Activated CD4-positive, CD25-positive, alpha-beta regulatory T cell treated with anti-CD3 and anti-CD28 coated beads, Interleukin-2, amount 50 U/mL, for 16 hours (primary cell): ENCODE measurements around the gene SEPTIN8.

Experiments used
- DNase-seq: peaks from one replicate; pipeline ENCODE4 v3.0.0-alpha.2; 2020; ENCODE audit warnings: low read depth, low spot score

Gene SEPTIN8, protein sequence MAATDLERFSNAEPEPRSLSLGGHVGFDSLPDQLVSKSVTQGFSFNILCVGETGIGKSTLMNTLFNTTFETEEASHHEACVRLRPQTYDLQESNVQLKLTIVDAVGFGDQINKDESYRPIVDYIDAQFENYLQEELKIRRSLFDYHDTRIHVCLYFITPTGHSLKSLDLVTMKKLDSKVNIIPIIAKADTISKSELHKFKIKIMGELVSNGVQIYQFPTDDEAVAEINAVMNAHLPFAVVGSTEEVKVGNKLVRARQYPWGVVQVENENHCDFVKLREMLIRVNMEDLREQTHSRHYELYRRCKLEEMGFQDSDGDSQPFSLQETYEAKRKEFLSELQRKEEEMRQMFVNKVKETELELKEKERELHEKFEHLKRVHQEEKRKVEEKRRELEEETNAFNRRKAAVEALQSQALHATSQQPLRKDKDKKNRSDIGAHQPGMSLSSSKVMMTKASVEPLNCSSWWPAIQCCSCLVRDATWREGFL

DNA sequence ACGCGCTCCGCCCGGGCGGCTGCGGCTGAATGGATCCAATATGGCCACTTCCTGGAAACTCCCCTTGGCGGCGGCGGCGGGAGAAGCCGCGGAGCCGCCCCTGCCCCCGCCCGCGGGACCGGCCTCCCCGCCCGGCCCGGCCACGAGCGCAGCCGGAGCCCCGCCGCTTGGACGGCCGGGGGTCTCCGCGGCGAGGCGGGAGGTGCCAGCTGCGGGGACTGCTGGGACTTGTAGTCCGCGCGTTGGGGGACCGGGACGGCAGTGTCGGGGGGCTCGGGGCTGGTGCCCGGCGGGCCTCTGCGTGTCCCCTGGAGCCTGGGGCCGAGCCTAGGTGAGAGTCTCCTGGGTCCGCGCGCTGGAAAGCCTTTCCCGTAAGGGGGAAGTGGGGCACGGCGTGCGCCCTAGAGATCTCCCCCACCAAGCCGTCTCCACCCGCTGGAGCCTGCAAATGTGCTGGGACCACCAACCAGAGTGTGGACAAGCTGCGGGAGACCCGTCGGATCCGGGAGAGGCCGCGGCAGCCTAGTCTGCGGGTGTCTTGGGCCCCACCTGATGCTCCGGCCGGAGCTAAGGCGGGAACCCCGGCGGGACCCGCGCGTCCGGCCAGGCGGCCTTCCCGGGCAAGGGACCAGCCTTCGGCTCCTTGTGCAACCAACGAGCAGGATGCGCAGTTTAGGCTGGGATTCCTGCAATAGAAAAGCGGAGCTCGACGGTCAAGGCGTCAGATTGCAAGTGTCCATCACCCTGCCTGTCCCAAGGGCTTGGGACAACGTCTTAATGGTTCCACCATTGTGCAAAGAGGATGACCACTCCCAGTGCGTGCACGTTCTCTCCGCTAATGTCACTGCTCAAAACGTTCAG, at the start of gene SEPTIN8:
Gene SEPTIN8, minus strand, starts transcription at position 31 of the 861 bp plus-strand sequence. CDS start 102 bp downstream, outside the sequence.
- DNase-seq, result peak; percentile 12

DNA sequence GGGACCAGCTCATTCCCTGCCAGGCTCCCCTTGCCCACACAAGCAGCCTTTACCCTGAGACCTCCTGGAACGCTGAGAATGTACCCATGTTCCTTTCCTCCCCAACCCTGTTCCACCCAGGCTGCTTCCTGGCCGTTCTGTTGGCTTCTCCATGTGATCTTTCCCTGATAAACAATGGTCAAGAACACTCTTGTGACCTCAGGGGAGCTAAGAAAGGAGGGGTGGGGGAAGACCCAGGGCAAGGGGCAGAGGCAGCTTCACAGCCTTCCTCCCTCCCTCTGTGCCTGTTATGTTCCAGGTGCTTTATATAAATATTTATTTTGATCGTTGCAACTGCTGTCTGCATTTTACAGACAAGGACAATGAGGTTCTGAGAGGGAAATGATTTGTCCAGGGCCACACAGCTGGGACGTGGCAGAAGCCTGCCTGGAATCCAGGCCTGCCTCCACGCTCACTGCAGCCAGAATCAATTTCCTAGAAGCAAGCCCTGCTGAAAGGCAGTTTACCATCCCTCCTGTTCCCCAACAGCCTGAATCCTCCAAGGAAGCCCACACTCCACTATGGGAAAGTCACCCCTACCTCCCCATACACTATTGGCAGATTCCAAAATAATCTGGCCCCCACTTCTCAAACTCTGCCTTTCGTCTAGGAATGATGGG, 49.5 kb upstream of the SEPTIN8 start:
- no peak for DNase-seq

DNA sequence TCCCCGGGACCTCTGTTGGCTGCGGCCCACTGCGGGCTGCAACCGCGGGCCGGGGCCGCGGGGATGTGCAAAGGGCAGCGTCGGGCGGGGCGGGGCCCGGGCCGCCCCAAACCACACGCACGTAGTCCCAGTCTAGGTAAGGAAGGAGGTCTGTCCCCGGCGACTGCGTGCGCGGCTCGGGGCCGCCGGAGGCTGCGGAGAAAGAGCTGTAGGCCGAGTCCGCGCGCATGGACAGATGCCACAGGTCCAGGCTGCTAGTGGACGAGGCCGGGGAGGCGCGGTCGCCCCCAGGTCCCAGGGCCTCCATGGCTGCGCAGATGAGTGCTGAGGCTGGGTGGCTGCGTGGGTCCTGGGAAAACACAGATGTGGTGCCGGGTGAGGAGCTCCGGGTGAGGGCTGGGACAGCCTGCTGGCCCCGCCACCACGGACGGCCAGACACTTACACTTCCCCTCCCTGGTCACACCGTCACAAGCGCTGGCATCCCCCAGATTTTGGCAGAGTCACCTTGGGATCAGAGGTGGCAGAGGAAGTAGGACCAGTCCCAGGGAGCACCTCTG, 48.9 kb upstream of the SEPTIN8 start:
- no peak for DNase-seq

DNA sequence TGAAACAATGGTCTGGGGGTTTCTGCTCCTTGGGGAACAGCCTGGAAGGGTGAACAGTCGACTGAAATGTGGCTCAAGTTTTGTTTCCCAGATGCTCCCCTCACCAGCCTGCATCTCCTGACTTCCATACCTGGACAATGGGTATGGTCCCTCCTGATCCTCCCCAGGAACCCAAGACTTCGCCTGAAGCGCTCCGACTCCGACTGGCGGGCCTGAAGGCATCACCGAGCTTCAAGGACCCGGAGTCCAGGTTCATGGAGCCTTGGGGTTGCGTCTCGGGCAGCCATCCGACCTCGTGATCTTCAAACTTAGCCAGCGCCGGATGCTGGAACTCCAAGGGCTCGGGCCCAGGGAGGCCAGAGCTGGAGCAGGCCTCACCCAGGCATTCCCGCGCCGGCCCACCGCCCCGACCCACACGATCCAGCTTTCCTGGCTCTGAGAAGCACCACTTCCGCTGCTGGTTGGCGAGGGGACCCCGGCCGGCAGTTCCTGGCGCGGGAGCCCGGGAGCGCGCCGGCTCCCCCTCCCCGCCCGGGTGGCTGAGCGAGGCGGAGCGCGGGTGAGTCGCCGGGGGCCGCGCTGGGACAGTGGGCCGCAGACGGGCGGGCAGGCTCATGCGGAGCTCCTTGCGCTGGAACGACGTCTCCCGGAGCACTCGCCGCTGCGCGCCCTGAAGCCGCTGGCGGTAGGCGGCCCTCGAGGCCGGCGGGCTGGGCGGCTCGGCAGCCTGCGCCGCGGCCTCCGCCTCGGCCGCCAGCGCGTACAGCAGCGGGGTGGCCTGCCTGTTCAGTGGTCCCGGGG, 48.2 kb upstream of the SEPTIN8 start:
- no peak for DNase-seq

DNA sequence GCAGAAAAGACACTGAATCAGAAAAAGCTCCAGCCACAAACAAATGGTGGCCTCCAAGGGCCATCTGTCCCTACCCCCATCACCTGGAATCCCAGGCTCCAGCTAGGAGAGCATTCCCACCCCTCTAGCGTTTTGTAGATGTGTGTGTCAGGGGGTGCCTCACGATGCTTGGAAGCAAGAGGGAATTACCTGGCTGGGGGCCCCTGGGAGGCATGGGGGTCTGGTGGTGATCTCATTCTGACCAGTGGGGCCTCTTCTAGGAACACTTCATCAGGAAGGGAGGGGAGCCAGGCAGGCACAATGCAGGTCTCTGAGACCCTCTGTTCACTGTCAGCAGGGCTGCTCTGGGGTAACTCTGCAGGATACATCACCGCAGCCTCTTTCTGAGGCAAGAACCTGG, 47.4 kb upstream of the SEPTIN8 start:
- DNase-seq, result no peak

DNA sequence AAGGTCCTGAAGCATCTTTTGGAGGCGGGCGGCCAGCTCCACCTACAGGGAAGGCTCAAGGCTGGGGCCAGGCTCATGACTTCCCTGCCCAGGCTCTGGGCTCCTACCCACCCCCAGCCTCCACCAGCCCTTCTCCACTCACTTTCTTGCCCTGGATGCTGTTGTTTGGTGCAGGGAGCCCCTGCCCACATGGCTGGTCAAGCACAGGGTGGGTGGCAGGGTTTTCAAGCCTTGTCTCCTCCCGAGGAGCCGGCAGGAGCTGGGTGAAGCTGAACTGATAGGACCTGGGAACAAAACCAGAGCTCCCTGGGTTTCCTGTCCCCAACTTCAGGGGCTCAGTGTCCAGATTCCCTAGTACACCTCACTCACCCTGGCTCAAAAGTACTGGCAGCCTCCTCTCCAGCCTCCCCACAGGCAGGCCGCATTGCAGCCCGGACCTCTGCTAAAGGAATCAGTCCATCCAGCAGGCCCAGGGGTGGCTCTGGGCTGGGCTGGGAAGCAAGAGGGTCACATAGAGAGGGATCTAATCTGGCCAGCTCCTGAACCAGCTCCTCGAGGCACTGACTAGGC, 46.5 kb upstream of the SEPTIN8 start:
- no peak for DNase-seq

DNA sequence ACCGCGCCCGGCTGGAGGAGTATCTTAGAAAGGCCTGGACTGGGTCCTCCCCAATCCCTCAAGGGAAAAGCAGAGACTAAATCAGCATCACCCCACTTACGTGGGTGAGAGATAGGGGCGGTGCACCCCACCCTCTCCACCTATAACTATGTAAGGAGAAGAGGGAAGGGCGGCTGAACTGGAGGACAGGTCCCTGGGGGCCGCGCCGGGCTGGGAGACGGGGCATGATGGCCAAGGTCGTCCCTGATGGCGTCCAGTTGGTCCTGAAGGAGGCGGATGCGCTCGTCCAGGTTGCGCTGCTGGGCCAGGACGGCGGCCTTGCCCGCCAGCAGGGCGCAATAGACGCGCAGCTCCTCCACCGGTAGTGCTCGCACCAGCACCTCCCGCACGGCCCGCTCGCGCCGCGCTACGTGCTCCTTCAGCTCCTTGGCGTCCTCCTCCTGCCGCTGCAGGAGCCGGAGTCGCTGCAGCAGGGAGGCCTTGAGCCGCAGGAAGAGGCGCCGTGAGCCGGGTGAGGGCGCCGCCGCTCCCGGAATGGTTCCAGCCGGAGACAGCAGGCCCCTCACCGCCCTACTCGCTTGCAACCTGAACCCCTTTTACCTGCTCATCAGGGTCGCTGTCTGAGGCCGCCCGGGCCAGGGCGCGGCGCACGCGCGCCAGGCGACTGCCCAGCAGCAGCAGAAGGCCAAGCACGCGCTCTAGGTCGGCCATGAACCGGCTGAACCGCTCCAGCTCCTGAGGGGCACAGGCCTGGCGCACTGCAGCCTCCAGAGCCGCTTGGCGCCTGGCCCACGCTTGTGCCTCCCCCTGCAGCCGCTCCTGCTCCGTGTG, 45.8 kb upstream of the SEPTIN8 start:
- DNase-seq, result no peak

DNA sequence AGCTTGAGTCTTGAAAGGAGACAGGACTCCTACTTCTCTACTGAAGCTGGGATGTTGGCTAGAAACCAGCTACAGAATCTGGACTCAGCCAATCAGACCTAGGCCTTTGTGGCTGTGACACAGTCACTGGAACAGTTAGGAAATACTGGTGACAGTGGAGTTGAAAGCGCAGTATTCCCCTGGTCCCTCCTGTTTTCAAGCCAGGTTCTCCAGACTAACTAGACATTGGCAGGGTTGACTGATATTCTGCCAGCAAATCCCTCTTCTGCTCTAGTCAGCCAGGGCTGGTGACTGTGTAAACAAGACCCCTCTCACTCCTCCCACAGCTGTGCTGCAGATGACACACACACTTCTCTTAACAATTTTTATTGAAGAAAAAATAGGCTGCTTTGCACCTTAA, 44.8 kb upstream of the SEPTIN8 start:
- DNase-seq, result no peak

DNA sequence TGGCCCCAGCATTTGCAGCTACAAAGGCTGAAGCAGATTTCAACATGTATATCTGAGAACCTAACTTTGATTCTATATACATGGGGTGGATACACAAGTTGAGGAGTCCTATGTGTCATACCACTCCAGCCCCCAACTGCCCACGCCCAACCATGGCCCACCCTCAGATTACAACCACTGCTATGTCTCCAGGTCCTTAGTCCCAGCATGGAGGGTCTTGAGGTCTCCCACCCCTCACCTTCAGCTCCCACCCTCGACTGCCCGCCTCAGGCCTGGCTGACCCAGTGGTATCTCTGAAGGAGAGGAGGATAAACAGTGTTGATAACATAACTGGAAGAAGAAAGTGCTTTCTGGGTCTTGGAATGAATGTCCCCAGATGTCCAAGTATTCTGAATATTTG, 44.3 kb upstream of the SEPTIN8 start:
- no peak for DNase-seq

DNA sequence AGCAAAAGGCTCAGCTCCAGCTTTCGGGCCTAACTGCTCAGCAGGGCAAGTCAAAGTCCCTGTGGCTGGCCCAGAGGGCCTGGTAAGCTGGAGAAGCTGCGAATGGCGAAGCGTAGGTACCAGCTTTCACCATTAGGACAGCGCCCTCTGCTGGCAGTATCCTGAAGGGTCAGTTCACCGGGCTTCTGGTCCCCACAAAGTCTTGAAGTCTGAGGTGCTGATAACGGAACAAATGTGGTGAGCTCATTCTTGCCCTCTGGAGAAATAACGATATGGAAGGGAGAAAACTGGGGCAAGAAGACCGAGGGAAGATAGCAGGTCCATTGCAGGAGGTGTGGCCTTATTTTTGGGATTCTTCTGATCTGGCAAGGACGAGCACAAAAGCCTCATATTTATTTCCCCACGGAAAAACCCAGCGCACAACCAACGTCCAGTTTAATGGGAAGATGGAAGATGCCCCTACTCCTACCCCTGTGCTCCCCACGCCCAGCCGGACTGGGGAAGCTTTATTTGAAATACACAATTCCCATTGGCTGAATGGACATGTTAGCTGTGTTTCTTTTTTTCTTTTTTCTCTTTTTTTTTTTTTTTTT, 43.2 kb upstream of the SEPTIN8 start:
- peak; percentile 81 for DNase-seq

DNA sequence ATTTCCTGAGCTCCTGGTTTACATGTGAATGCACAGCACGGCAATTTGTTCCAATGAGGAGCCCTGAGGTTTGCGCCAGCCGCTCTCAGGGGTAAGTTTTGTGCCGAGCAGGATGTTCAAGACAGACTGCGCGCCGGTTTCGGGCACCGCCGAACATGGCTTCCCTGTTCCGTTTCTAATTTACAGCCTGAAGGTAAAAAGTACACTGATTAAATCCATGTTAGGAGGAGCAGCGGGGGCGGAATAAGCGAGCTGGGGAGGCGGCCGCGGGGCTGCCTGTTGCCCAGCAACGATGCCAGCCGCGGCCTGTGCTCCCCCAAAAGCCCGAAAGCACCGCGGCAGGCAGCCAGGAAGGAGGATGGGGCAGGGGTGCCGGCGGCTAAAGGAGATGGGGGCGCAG, 42.4 kb upstream of the SEPTIN8 start:
- DNase-seq, result no peak

DNA sequence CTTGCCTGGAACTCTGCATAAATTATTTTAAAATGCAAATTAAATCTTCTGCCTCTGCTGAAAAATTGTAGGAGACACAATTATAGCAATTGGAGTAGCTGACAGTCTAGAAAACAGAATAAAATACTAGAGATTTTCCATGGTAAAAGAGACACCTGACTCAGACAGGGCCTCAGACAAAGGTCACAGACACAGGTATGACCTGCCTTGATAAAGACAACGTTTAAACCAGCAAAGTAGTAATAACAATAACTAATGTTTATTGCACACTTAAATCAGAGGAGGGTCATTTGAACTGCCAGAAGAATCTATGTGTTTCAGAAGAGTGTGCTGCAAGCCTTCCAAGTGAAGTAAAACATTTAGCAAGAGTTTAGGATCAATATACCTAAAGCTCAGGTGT, 40.0 kb upstream of the SEPTIN8 start:
- DNase-seq, result no peak

DNA sequence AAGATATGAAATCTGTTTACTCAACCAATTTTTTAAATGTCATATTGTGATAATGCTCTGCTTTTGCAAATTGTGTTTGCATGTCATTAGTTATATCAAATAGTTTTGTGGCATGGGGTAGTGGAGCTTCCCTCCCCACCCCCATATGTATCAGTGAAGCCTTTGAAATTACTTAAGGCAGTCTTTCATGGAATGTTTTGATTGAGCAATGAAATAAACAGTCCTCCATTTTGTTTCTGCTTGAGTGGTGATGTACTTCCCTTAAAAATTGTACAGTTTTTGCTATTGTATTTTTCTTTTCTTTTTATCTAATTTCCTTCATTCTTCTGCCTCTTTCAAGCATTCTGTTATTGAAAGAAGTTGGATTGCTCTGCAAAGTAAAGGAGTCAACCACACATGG, 39.5 kb upstream of the SEPTIN8 start:
- no peak for DNase-seq

DNA sequence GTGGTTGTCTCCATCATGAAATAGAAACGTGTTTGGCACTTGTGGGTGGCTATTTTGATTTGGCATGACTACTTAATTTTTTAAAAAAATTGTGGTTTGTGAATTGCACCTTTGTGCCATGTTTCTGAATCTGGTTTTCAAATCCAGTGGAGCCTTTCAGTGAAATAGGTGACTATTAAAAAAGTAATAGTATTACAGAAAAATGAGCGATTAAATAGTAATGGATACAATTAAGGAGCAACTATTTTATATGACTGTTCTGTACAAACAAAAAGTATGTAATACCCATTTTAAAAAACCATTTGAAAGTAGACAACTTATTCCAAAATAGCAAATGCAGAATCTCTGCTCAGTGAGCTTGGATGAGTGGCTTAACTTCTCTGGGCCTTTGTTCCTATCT, 39.0 kb upstream of the SEPTIN8 start:
- DNase-seq, result no peak

DNA sequence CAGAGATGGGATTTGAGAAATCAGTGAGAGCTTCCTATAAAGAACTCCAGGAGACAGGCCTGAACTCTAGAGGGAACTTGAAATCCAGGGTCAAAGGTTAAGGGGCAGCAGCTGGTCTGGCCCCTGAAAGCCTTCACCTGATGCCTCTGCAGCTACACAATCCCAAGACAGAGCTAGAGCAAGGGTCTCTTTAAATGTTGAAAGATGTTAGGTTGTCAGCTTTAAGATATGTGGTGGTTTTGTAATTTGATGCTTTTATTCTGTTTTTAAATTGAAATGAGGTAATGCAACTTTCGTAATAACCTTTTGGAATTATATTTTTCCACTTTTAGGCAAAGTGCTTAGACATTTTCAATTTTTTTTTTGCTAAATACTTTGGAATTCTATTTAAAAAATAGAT, 38.4 kb upstream of the SEPTIN8 start:
- no peak for DNase-seq

DNA sequence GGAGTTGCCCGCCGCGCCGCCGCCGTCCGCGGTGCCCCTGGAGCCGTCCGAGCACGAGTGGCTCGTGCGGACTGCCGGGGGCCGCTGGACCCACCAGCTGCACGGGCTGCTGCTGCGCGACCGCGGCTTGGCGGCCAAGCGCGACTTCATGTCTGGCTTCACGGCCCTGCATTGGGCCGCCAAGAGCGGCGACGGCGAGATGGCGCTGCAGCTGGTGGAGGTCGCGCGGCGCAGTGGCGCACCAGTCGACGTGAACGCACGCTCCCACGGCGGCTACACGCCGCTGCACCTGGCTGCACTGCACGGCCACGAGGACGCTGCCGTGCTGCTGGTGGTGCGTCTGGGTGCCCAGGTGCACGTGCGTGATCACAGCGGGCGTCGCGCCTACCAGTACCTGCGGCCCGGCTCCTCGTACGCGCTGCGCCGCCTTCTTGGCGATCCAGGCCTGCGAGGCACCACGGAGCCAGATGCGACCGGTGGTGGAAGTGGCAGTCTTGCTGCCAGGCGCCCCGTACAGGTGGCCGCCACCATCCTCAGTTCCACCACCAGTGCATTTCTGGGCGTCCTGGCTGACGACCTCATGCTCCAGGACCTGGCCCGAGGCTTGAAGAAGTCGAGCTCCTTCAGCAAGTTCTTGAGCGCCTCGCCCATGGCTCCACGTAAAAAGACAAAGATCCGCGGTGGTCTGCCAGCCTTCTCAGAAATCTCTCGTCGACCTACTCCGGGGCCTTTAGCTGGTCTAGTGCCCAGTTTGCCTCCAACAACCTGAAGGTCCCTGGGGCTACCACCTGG, 37.7 kb upstream of the SEPTIN8 start:
- no peak for DNase-seq

DNA sequence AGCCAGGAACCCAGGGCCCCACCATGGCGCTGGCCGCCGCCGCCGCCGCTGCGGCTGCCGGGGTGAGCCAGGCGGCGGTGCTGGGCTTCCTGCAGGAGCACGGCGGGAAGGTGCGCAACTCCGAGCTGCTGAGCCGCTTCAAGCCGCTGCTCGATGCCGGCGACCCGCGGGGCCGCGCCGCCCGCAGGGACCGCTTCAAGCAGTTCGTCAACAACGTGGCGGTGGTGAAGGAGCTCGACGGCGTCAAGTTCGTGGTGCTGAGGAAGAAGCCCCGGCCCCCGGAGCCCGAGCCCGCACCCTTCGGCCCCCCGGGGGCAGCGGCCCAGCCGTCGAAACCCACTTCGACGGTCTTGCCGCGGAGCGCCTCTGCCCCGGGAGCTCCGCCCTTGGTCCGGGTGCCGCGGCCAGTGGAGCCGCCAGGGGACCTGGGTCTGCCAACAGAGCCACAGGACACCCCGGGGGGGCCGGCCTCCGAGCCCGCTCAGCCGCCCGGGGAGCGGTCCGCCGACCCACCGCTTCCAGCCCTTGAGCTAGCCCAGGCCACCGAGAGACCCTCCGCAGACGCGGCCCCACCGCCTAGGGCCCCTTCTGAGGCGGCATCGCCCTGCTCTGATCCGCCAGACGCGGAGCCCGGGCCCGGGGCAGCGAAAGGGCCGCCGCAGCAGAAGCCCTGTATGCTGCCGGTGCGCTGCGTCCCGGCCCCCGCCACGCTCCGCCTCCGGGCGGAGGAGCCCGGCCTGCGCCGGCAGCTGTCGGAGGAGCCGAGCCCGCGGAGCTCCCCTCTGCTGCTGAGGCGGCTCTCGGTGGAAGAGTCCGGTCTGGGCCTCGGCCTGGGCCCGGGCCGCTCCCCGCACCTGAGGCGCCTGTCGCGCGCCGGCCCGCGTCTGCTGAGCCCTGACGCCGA, 36.8 kb upstream of the SEPTIN8 start:
- no peak for DNase-seq
